Skeletal muscle tissue (tissue), 4 donors: Measurements from ENCODE around the gene XRN1. TPM values are rescaled to one million over a fixed set of nuclear protein-coding genes. Genes with fewer than 3 reads are reported as not detected.
"Not testable (repeated sequence)": the region's sequence is repeated elsewhere in the genome, so short reads cannot be mapped to it uniquely, and the experiment has no call there.

Source experiments
- H3K27ac ChIP-seq: one replicate; pipeline ENCODE4 v1.7.0; 2013; ENCODE audit warnings: mild to moderate bottlenecking, low read depth, low read length, inconsistent platforms
- H3K27me3 ChIP-seq, 3 donors: one replicate each; pipeline ENCODE4 v1.7.0; 2013; ENCODE audit warnings: low read length in 3 of 3; ENCODE audit not compliant: control insufficient read depth in 3 of 3, insufficient read depth in 3 of 3
- H3K36me3 ChIP-seq, 3 donors: one replicate each; pipeline ENCODE4 v1.7.0; 2013; ENCODE audit warnings: low read length in 3 of 3; ENCODE audit not compliant: control insufficient read depth in 3 of 3, insufficient read depth in 3 of 3
- H3K4me1 ChIP-seq, 3 donors: one replicate each; pipeline ENCODE4 v1.7.0; 2013; ENCODE audit warnings: low read length in 3 of 3, mild to moderate bottlenecking in 3 of 3; ENCODE audit not compliant: control insufficient read depth in 3 of 3, insufficient read depth in 3 of 3
- H3K4me3 ChIP-seq, 3 donors: one replicate each; pipeline ENCODE4 v1.7.0; 2013; ENCODE audit warnings: low read length in 3 of 3
- H3K9ac ChIP-seq, 3 donors: one replicate each; pipeline ENCODE4 v1.7.0; 2013; ENCODE audit warnings: low read length in 3 of 3, mild to moderate bottlenecking in 3 of 3, moderate library complexity in 2 of 3, low read depth in 1 of 3
- H3K9me3 ChIP-seq, 3 donors: one replicate each; pipeline ENCODE4 v1.7.0; 2013; ENCODE audit warnings: low read length in 3 of 3; ENCODE audit not compliant: control insufficient read depth in 3 of 3
- total RNA-seq: library from RNA; depleted of rRNA; stranded (reverse); fragments of >200 nt; gene quantifications from one replicate; pipeline ENCODE4 v1.2.3, GENCODE V29; 2014
- donor health status: Osteomylitis.

XRN1 gene
- total RNA-seq, 1 donor from 2014 or later = 37.6 TPM

DNA sequence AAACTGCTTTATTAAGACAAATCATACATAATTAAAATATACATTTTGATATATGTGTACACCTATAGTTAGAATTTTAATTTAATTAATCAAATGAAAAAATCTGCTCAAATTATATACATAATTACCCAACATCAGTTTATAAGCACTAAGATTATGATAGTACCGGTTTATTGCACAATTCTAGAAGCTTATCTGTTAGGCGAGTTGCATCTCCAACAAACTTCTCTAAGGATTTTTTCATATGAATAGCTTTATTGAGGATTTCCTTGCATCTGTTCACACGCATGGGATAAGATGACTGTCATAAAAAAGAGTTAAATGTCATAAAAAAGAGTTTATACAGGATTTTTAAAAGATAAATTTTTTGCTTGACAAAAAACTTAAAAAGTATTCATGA is 19.9 kb upstream of the XRN1 start:
- Histone ChIP-seq H3K9me3 (no peaks in the 10 kb centered on the region), H3K36me3 (peaks cover 0 to 5% (median 0%) of the 10 kb centered on the region in 3 donors), H3K9ac (no peak overlapping the region), H3K4me1 (no peaks in the 10 kb centered on the region), H3K27me3 (no peaks in the 10 kb centered on the region), H3K27ac (no peak overlapping the region), H3K4me3 (no peak overlapping the region)

- no peak overlapping the region for H3K4me3 ChIP-seq
- peaks cover 0 to 17% (median 0%) of the 10 kb centered on the region in 3 donors for H3K36me3 ChIP-seq
- H3K9ac ChIP-seq = no peak overlapping the region
- H3K4me1 ChIP-seq = no peaks in the 10 kb centered on the region
- H3K27ac ChIP-seq = no peak overlapping the region
- H3K9me3 ChIP-seq = no peaks in the 10 kb centered on the region
- H3K27me3 ChIP-seq = no peaks in the 10 kb centered on the region
Observed at GRCh38 chr3:142460689-142461088, 12.9 kb upstream of the XRN1 start.

DNA sequence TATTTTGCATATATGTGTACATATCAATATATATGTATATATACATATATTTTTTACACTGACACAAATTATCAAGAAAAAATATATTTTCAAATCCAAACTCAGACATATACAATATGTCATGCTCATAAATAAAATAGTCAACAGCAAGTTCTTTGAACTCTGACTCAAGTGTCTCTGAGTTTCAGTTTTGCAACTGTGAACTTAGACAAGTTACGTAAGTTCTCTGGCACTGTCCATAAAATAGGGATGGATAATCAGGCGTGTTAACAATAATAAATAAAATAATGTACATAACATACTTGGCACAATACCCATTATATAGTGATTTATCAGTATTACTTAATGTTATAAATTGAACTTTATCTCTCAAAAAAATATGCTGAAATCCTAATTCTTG is 12.1 kb upstream of the XRN1 start:
- H3K27ac ChIP-seq = no peak overlapping the region
- no peak overlapping the region for H3K9ac ChIP-seq
- H3K9me3 ChIP-seq = no peaks in the 10 kb centered on the region
- H3K36me3 ChIP-seq = peaks cover 0 to 17% (median 0%) of the 10 kb centered on the region in 3 donors
- H3K4me1 ChIP-seq = no peaks in the 10 kb centered on the region
- H3K27me3 ChIP-seq = no peaks in the 10 kb centered on the region
- no peak overlapping the region for H3K4me3 ChIP-seq

- Histone ChIP-seq H3K27ac (no peak overlapping the region), H3K4me3 (no peak overlapping the region), H3K9me3 (no peaks in the 10 kb centered on the region), H3K4me1 (no peaks in the 10 kb centered on the region), H3K36me3 (peaks cover 0 to 12% (median 0%) of the 10 kb centered on the region in 3 donors), H3K27me3 (no peaks in the 10 kb centered on the region), H3K9ac (no peak overlapping the region)
Observed at GRCh38 chr3:142459096-142459495, 11.3 kb upstream of the XRN1 start.

DNA sequence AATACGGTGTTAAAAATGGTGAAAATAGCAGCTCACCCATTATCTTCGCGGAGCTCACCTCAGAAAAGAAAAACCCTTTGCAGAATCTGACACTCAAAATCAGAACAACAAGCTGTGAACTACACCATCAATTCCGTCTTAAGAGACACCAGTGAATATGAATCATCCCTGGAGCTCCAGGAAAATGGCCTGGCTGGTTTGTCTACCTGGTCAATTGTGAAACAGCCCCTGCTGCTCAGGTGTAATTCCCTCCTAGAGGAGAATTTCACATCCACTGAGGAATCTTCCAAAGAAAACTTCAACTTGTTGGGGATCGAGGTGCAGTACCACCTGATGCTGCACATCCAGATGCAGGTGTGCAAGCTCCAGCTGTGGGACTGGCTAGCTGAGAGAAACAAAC is 3.0 kb upstream of the XRN1 start:
- no peak overlapping the region for H3K9ac ChIP-seq
- H3K4me1 ChIP-seq = peaks cover 7 to 13% (median 9%) of the 10 kb centered on the region in 3 donors
- peaks cover 0 to 12% (median 3%) of the 10 kb centered on the region in 3 donors for H3K36me3 ChIP-seq
- H3K27ac ChIP-seq = no peak overlapping the region
- no peaks in the 10 kb centered on the region for H3K9me3 ChIP-seq
- H3K4me3 ChIP-seq = no peak overlapping the region
- no peaks in the 10 kb centered on the region for H3K27me3 ChIP-seq

- Histone ChIP-seq H3K9ac (no peak overlapping the region), H3K36me3 (peaks cover 0 to 12% (median 3%) of the 10 kb centered on the region in 3 donors), H3K4me3 (peak overlapping the region in 1 of 3 donors; percentile 6), H3K4me1 (peaks cover 12 to 18% (median 16%) of the 10 kb centered on the region in 3 donors), H3K9me3 (no peaks in the 10 kb centered on the region), H3K27me3 (no peaks in the 10 kb centered on the region), H3K27ac (no peak overlapping the region)
Observed at GRCh38 chr3:142450189-142450588, 2.4 kb upstream of the XRN1 start.

DNA sequence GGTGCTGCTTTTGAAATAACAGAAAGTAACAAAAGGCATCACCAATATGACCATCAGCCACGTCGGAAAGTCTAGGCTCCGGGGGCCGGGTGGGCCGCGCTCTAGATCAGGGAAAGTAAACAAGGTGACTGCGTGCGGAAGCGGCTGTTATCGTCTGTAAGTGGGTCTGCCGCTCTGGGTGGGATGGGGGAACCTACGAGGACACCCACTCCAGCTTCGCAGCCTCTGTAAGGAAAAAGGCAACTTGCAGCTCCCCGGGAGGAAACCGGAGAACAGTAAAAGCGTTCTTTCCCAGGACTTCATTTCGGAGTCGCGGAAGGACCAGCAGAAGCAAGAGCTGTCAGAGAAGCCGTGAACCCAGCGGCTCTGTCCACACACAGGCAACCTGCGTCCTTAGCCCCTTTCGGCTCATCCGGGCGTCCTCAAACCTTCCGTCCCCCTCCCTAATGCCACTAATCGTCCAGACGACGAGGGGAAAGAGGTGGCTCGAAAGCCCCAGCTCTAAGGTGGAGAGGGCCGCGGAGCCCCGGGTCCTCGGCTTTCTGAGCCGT is 461 bp downstream of the XRN1 start:
- peak overlapping the region; percentile 99 for H3K27ac ChIP-seq

GRCh38 chr3:142445816-142446254 is 2.0 kb downstream of the XRN1 start:
- Histone ChIP-seq H3K9me3 (no peaks in the 10 kb centered on the region), H3K4me3 (peak overlapping the region in 1 of 3 donors; percentile 10), H3K36me3 (peaks cover 0 to 3% (median 3%) of the 10 kb centered on the region in 3 donors), H3K27ac (no peak overlapping the region), H3K27me3 (no peaks in the 10 kb centered on the region), H3K4me1 (peaks cover 12 to 23% (median 17%) of the 10 kb centered on the region in 3 donors), H3K9ac (peak overlapping the region in 1 of 3 donors; percentile 100)

More for the DNA sequence above, 461 bp downstream of the XRN1 start:
- Histone ChIP-seq H3K27me3 (no peaks in the 10 kb centered on the region), H3K9ac (peak overlapping the region; percentile 100), H3K36me3 (peaks cover 0 to 3% (median 3%) of the 10 kb centered on the region in 3 donors), H3K4me3 (peak overlapping the region; percentile 99), H3K9me3 (no peaks in the 10 kb centered on the region), H3K4me1 (peaks cover 12 to 23% (median 17%) of the 10 kb centered on the region in 3 donors)

GRCh38 chr3:142444343-142444742 is 3.5 kb downstream of the XRN1 start:
- no peaks in the 10 kb centered on the region for H3K27me3 ChIP-seq
- peaks cover 12 to 23% (median 17%) of the 10 kb centered on the region in 3 donors for H3K4me1 ChIP-seq
- H3K9ac ChIP-seq = no peak overlapping the region
- H3K27ac ChIP-seq = no peak overlapping the region
- no peak overlapping the region for H3K4me3 ChIP-seq
- no peaks in the 10 kb centered on the region for H3K9me3 ChIP-seq
- no peaks in the 10 kb centered on the region for H3K36me3 ChIP-seq

- H3K4me3 ChIP-seq, H3K36me3 ChIP-seq, H3K9ac ChIP-seq, H3K27me3 ChIP-seq, H3K9me3 ChIP-seq, H3K27ac ChIP-seq: not testable (repeated sequence)
- peaks cover 12 to 20% (median 17%) of the 10 kb centered on the region in 3 donors for H3K4me1 ChIP-seq
Observed at GRCh38 chr3:142443060-142443459, 4.8 kb downstream of the XRN1 start.
